Measurements from ENCODE around the gene MPL.

DNA sequence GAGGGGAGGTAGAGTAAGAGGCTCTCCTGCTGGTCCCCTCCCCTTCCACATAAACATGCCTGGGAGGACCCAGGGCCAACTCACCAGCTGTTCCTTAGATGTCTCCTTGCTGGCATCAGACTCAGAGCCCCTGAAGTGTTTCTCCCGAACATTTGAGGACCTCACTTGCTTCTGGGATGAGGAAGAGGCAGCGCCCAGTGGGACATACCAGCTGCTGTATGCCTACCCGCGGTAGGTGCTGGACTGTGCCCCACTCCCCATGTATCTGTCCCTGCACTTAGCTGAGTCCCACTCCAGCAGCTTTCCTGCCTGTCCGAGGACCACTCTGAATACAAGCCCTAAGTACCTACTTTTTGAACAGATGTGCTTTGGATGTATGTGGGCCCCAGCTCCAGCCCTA, 383 bp downstream of the MPL start:
- TF ChIP-seq EP300 (IDR thresholded peaks at IDR 0.05): no peak
- no peak for TF ChIP-seq POLR2A (IDR thresholded peaks at IDR 0.05)
- no peak for TF ChIP-seq CTCF (IDR thresholded peaks at IDR 0.05)
- no peak for TF ChIP-seq POLR2AphosphoS5 (IDR thresholded peaks at IDR 0.05)

Measured in upper lobe of left lung (tissue), 4 donors.